ENCODE data around the gene LDHAL6A.

- TF ChIP-seq POLR2A (IDR thresholded peaks at IDR 0.05; ENCODE audit: low read depth) (no peak), EP300 (IDR thresholded peaks at IDR 0.05) (no peak)
Measured at GRCh38 chr11:18490319-18490718, 34.7 kb downstream of the LDHAL6A start.

Measured in esophagus muscularis mucosa (tissue), 2 donors.